NT2/D1 (cell line): Measurements from ENCODE around the gene IRF1.

Experiments used
- DNase-seq: peaks from one replicate; pipeline ENCODE4 v3.0.0-alpha.2; 2011; ENCODE audit warnings: low read depth, low spot score
- H3K27me3 ChIP-seq: 2 replicates; pipeline ENCODE4 v1.6.0; 2011; ENCODE audit warnings: mild to moderate bottlenecking; ENCODE audit not compliant: insufficient read length, insufficient read depth
- H3K36me3 ChIP-seq: 2 replicates; pipeline ENCODE4 v1.6.1; 2011; ENCODE audit warnings: mild to moderate bottlenecking, low read length, mixed read lengths; ENCODE audit not compliant: insufficient read depth, insufficient read length
- H3K4me1 ChIP-seq: 2 replicates; pipeline ENCODE4 v1.5.1; 2011; ENCODE audit not compliant: insufficient read depth, insufficient read length
- H3K4me3 ChIP-seq: 2 replicates; pipeline ENCODE4 v1.5.1; 2011; ENCODE audit warnings: low read depth; ENCODE audit not compliant: insufficient read length
- H3K9ac ChIP-seq: 2 replicates; pipeline ENCODE4 v1.6.0; 2011; ENCODE audit warnings: low read depth; ENCODE audit not compliant: insufficient read length
- H3K9me3 ChIP-seq: 2 replicates; pipeline ENCODE4 v1.5.1; 2011; ENCODE audit warnings: mild to moderate bottlenecking, low read length; ENCODE audit not compliant: insufficient read depth
- SUZ12 ChIP-seq: IDR thresholded peaks from 2 replicates; pipeline ENCODE4 v1.6.1; 2011; ENCODE audit not compliant: insufficient read length, insufficient read depth; ENCODE audit errors: extremely low read depth
- YY1 ChIP-seq: IDR thresholded peaks from 2 replicates; pipeline ENCODE4 v1.6.1; 2011; ENCODE audit not compliant: insufficient read length, insufficient read depth
- ZNF274 ChIP-seq: IDR thresholded peaks from 2 replicates; pipeline ENCODE4 v1.6.1; 2011; ENCODE audit warnings: mild to moderate bottlenecking, low read depth, low read length

Gene IRF1

DNA sequence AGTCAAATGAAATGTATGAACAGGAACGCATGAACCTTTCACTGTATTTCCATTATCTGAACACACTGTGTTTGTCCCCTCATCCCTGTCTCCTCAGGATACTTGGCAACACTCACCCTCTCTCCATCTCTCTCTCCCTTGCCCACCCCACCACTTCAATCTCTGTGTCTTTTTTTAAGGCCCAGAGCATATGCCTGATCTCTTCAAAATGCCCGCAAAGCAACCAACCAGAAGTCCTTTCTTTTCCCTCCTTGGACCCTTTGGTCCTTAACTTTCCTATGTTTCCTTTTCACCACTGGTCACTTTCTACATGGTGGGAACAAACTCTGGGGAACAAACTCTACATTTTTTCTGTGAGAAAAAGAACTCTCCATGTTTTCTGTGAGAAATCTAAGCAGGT is 3.2 kb upstream of the IRF1 start:
- Histone ChIP-seq H3K4me3 (no peak overlapping the region), H3K9ac (no peak overlapping the region), H3K27me3 (peaks cover 26% of the 10 kb centered on the region), H3K36me3 (peaks cover 6% of the 10 kb centered on the region), H3K4me1 (peaks cover 21% of the 10 kb centered on the region), H3K9me3 (no peaks in the 10 kb centered on the region)
- TF ChIP-seq SUZ12 (no peak), YY1 (no peak), ZNF274 (no peak)
- DNase-seq, result no peak

DNA sequence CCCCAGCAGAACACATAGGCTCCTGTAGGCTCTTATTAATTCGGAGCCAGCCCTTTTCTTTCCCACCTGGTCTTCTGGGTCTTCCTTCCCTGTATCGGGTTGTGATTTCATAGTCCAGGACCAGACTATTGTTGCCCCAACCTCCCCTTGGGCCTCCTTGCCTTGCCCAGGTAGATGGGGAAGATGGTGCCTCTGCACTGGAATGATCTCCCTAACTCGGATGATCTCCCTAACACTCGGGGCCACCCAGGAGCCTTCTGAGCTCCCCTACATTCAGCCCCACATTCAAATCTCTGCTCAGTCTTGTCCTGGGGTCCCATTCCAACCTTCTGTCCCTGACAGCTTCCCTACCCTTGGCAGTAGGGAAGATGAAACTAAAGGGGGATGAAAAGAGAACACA is 2.7 kb upstream of the IRF1 start:
- no peak overlapping the region for H3K4me3 ChIP-seq
- H3K9ac ChIP-seq, result no peak overlapping the region
- no peaks in the 10 kb centered on the region for H3K9me3 ChIP-seq
- peaks cover 21% of the 10 kb centered on the region for H3K4me1 ChIP-seq
- DNase-seq, result no peak
- peaks cover 26% of the 10 kb centered on the region for H3K27me3 ChIP-seq
- no peak for TF ChIP-seq SUZ12
- no peak for TF ChIP-seq ZNF274
- no peak for TF ChIP-seq YY1
- peaks cover 9% of the 10 kb centered on the region for H3K36me3 ChIP-seq

GRCh38 chr5:132492386-132493125 is 2.0 kb upstream of the IRF1 start:
- H3K9ac ChIP-seq, result no peak overlapping the region
- no peak overlapping the region for H3K4me3 ChIP-seq
- DNase-seq, result no peak
- H3K9me3 ChIP-seq, result no peaks in the 10 kb centered on the region
- peaks cover 17% of the 10 kb centered on the region for H3K4me1 ChIP-seq
- no peak for TF ChIP-seq SUZ12
- TF ChIP-seq ZNF274, result no peak
- TF ChIP-seq YY1, result no peak
- H3K36me3 ChIP-seq, result peaks cover 15% of the 10 kb centered on the region
- H3K27me3 ChIP-seq, result peaks cover 26% of the 10 kb centered on the region

- no peaks in the 10 kb centered on the region for H3K9me3 ChIP-seq
- no peak for DNase-seq
- H3K9ac ChIP-seq, result peak overlapping the region; percentile 64
- H3K27me3 ChIP-seq, result peaks cover 26% of the 10 kb centered on the region
- TF ChIP-seq YY1 (no peak), ZNF274 (no peak), SUZ12 (no peak)
- peaks cover 12% of the 10 kb centered on the region for H3K4me1 ChIP-seq
- H3K4me3 ChIP-seq, result peak overlapping the region; percentile 51
- H3K36me3 ChIP-seq, result peaks cover 23% of the 10 kb centered on the region
Measured at GRCh38 chr5:132491368-132492364, 1.1 kb upstream of the IRF1 start.

DNA sequence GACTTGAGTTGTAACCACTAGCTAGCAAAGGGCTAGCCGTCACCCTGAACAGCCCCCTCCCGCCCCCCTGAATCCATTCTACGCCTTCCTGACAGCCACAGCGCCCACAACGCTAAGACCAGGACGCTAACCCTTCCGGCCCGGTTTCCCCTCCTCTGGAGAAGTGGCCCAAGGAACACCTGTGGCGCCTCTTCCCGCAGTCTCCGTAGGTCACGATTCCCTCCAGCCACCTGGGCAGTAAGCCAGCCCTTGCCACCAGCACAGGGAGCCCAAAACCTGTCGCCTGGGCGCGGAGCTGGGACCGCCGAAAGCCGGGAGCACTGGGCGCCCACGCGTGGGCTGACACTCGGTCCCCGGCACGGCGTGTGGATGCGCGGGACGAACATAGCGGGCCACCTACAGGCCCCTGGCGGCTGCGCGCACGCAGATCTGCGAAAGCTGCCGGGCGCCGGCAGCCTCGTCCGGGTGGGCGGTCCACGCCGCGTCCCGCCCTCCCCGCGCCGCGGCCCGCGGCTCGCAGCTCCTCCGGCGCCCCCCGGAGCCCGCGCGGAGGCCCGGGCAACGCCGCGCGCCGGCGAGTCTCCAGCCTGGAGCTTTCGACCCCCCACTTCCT is 596 bp downstream of the IRF1 start:
- DNase-seq, result no peak
- Histone ChIP-seq H3K27me3 (peaks cover 26% of the 10 kb centered on the region), H3K4me3 (peak overlapping the region; percentile 81), H3K9me3 (no peaks in the 10 kb centered on the region), H3K9ac (peak overlapping the region; percentile 82), H3K36me3 (peaks cover 39% of the 10 kb centered on the region), H3K4me1 (peaks cover 10% of the 10 kb centered on the region)
- TF ChIP-seq ZNF274, result no peak
- TF ChIP-seq YY1, result no peak
- TF ChIP-seq SUZ12, result no peak

DNA sequence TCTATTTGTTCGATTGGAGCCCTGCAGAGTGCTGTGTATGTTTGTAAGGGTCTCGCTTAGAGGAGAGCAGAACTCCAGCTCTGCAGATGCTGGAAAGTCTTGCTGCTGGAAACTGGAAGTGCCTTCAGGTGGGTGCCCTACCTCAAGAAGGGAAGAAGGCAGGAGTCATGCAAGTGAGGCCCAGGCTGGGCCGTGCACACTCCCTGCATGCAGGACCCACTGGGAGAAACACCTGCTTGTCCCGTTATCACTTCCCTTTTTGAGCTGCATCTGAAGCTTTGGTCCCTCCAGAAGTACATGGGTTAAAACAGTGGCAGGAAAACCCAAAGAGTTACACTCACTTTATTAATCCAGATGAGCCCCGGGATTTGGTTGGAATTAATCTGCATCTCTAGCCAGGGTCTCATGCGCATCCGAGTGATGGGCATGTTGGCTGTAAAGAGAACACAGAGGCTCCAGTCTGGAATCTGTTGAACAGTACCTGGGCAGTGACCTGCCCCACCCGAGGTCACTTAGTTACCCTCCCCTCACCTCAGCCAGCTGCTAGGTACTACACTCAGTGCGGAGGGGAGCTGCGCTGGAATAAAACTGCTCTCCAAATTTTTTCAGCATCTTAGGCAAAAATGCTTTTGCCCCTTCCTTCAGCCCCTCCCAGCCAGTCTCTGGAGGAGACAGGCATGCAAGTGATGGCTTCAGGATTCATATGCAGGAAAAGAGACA is 1.4 kb downstream of the IRF1 start:
- H3K9ac ChIP-seq, result peak overlapping the region; percentile 82
- DNase-seq, result no peak
- H3K27me3 ChIP-seq, result peaks cover 22% of the 10 kb centered on the region
- H3K4me1 ChIP-seq, result peaks cover 10% of the 10 kb centered on the region
- TF ChIP-seq YY1, result no peak
- no peak for TF ChIP-seq ZNF274
- no peak for TF ChIP-seq SUZ12
- peak overlapping the region; percentile 81 for H3K4me3 ChIP-seq
- H3K9me3 ChIP-seq, result no peaks in the 10 kb centered on the region
- peaks cover 45% of the 10 kb centered on the region for H3K36me3 ChIP-seq

DNA sequence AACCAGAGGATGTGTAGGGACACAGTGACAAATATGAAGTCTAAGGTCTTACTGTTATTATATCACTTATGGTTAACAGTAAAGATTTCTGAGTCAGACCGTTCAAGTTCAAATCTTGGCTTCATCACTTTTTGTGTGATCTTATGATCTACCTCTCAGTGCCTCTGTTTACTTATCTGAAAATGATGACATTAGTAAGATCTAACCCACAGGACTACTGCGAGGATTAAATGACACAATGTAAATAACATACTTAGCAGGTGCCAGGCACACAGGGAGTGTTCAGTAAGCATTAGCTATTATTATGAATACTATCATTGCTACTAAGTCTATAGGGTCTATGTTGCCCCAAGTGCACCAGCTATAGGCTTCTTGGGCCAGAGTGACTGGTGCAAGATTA is 2.0 kb downstream of the IRF1 start:
- Histone ChIP-seq H3K36me3 (peaks cover 51% of the 10 kb centered on the region), H3K4me1 (peaks cover 10% of the 10 kb centered on the region), H3K27me3 (peaks cover 20% of the 10 kb centered on the region), H3K9me3 (no peaks in the 10 kb centered on the region), H3K9ac (no peak overlapping the region), H3K4me3 (no peak overlapping the region)
- DNase-seq, result no peak
- TF ChIP-seq ZNF274 (no peak), SUZ12 (no peak), YY1 (no peak)
